SH-SY5Y (cell line): ENCODE measurements around the gene CHD2.

Source experiments
- GATA2 ChIP-seq: IDR thresholded peaks from 2 replicates; pipeline ENCODE4 v1.6.1; 2011; ENCODE audit warnings: mild to moderate bottlenecking, low read depth, low read length
- GATA3 ChIP-seq: IDR thresholded peaks from 2 replicates; pipeline ENCODE4 v1.6.1; 2011; ENCODE audit warnings: low read depth, mild to moderate bottlenecking, low read length, moderate library complexity

DNA sequence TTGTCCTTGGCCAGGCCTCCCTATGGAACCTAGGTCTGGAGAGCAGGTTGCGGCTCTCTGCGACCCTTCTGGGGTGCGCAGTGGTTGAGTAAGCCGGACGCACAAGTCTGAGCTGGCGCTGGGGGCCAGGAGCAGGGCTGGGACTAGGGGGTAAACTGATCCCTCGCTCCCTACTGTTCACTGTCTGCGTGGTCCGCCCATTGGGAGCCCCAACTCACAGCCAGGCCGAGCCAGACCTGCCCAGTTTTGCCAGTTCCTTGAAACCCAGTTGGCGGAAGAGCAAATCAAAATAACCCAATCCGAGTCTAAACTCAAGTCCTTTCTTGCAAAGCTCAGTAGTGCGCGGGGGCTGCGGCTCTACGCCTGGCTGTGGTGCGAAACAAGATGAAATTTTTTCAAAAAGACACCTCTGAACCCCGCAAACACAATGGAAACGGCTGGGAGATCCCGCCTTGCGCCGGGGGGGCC is 171.4 kb downstream of the CHD2 start:
- TF ChIP-seq GATA3 (no peak), GATA2 (no peak)
